HG03439 (cell line): ENCODE data around the gene WNT3A.

Experiments
- ATAC-seq: cut with Tn5 transposase; IDR thresholded peaks from one replicate; pipeline ENCODE4 v1.9.1; 2021; ENCODE audit warnings: mild to moderate bottlenecking, moderate library complexity; ENCODE audit not compliant: unreplicated experiment

The WNT3A gene

DNA sequence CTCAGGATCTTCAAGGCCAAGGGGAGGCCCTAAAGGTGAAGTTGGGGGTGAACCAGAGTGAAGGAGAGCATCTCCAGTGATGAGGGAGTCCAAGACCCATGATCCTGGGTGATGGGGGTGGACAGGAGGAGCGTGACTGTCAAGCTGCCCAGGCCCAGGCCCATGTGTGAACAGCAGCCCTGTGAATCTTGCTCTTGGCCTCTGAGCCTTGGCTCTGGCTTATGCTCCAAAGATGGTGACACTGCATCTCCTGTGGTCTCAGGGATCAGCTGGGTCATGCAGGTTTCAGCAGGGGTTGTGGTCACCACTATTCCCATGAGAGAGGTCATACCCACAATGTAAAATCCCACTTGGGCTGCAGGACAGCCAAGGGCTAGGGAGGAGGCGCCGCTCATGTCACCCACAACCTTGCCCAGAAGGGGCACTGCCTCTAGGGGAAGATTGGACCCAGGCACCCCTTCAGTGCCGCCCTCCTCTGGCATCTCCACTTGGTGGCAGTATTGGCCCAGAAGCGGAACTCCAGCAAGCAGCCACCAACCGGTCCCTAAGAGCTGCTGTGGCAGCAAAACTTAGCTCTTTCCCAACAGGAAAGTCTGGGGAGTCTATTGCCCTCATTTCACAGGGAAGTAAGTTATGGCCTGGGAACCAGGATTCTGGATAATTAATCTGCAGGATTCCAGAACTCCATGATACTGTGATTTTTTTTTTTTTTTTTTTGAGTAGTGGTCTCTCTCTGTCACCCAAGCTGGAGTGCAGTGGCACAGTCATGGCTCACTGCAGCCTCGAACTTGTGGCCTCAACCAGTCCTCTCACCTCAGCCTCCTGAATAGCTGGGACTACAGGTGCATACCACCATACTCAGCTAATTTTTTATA lies 7.5 kb upstream of the WNT3A start:
- peak; percentile 66 for ATAC-seq

DNA sequence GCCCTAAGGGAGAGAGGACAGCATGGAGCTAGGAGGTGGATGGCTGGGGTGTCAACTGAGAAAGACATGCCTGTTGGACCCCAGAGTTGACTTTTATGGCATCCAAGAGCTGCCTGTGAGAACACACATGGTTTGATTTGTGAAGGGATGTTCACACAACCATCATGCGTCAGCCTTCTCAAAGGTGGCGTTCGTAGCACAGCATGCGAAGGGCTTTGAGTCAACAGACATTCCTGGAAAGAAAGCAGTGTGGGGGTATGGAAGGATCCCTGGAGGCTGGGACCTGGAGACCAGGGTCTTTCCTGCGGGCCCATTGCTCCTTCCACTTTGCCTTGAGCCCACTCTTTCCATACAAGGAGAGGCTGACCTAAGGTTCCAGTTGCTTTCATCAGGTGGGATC lies 6.4 kb upstream of the WNT3A start:
- ATAC-seq, result no peak

DNA sequence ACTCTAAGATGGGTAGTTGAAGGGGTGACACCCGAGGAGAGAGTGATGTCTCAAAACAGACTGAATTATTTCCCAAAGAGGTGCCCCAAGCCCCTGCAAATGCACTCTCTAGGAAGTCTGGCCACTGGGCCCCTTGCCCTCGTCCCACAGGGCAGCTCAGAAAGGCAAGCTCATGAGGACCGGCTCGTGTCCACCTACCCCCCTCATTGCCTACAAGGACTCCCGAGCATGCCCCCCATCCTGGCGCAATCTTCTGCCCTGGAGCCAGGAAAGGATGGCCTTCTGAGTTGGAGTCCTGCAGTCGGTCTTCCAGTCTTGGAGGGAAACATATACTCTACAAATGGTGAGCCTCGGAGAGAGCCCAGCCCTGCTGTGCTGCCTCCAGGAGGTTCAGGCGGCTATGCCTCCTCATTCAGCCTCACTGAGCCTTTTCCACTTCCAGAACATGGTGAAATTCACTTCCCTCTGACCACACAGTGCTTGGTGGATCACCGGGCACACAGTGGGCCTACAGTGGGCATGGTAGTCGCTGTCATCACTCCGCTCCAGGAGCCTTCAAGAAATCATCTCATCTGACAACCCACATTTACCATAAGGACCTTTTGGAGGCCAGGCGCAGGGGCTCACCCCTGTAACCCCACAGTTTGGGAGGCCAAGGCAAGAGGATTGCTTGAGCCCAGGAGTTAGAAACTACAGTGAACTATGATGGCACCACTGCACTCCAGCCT lies 5.8 kb upstream of the WNT3A start:
- ATAC-seq, result no peak

DNA sequence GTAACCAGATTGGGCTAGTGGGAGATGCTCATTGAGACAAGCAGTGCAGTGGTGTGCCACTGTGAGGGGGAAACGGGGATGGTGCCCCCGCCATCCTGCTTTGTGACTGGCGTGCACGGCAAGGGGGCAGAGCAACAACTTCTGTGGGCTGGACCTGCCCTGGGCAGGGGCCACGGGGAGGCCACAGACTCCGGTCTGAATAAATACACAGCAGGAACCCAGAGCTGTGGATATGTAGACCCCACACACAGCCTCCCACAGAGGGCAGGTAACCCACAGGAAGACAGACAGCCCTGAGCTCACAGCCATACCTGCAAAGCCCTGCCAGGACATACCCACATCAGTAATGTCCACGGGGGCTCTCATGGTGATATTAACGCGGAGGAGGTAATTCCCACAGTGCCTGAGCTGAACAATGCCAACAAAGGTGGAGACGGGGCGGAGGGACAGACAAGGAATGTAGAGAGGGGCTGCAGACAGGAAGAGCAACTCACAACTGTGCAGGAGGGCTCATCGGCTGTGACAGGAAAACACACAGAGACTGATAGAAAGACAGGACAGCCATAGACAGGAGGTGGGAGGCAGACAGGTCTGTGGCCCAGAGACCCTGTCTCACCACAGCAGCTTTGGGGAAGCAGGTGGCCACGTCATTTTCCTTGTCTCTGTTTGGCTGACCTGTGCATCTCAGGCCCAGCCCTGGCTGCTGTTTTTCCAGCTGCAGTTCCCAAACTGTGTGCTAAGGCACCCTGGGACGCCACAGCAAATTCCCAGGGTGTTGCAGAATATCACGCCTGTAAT lies 4.9 kb upstream of the WNT3A start:
- no peak for ATAC-seq

DNA sequence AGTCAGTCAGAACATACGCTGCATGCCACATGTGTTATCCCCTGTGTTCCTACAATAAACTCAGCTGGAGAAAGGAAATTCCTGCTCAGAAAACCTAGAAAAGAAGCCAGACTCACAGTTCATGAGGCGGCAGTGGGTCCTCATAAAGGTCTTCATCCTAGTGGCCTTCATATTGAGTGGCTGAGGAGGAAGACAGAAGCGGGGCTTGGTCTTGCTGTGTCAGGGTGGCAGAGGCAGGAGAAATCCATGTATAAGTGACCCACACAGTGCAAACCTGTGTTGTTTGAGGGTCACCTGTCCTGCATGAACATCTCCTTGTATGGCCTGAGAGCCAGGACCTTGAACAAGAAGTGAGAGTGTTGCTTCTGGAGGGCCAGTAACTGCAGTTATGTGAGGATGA lies 4.0 kb upstream of the WNT3A start:
- ATAC-seq, result no peak

DNA sequence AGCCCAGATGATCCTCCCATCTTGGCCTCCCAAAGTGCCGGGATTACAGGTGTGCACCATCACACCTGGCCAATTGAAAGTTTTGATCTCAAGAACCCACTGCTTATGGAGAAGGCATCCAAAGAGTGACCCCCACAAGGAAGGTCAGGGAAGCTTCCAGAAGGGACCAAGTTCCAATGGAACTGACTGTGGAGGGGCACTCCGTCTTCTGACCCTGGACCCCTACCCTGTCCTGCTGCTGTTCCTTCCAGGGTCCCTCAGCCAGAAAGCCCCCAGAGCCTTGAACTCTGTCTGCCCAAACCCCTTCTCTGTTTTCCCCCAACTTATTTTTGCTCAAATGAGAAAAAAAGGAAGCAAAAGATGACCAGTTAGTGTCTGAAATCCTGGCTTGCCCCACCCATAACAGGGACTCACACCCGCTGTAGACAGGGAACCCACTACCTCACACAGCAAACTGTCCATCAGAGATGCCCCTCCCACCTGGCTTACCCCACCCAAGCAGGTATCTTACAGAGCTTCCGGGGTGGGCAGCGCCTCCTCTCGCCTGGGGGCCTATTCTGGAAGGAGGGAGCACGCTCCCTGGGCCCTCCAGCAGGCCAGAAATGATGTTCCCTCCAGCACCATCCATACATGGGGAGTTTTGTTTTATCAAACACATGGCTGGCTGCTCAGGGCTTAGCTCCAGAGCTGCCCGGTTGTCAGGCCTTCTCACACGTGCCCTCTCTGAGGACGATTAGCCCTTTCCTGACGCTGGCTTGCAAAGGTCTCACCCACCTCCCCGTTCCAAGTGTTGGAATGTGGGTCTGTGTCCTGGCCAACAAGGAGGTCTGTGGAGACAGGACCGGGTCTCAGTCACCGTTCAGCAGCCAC lies 3.1 kb upstream of the WNT3A start:
- no peak for ATAC-seq

DNA sequence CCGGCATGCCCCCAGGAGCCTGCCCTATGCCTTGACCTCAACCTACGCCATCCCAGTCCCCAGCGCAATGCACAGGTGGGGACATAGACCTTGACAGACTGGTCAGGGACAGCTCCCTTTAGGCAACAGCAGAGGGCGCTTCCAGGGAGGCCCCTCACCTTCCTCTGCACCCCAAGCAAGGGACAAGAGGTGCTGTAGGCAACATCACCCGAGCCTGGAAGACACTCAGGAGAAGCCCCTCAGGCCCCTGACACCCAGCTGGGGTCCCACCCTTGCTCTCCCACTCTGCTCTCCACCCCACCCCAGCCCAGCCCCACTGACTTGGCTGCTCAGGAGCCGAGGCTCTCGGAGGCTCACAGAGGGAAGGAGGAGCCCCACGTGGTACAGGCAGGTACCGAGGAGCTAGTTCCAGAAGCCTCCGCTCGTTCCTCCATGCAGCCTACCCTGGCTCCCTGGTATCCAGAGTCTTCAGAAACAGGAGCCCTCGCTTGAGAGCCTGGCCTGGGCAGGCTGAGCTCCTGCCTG lies 2.4 kb upstream of the WNT3A start:
- ATAC-seq, result peak; percentile 50

DNA sequence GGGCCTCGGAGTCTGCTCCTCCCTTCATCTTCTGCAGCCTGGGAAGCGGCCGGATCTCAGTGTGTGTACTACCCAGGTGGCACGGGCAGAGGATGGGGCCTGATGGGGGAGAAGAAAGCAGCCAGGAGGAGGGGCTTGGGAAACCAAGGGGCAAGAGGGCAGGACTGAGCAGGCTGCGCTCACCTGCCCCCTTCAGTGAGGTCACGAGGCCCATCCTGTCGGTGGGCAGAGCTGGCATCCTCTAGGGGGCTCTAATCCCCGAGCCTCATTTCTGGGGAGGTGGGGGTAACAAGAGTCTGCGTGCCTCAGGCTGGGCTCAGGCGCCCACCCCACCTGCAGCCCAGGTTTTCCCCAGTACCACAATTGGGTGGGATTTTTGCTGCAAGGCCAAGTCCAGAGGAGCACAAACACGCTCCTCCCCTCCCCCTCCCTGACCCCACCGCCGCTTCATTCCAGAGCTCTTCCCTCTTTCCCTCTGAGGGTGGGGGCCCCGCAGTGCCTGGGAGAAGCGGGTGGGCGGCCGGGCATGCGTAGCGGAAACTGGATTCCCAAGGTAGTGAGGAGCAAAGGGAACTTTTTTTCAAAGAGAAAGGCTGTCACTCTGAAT lies 1.8 kb upstream of the WNT3A start:
- ATAC-seq, result no peak

DNA sequence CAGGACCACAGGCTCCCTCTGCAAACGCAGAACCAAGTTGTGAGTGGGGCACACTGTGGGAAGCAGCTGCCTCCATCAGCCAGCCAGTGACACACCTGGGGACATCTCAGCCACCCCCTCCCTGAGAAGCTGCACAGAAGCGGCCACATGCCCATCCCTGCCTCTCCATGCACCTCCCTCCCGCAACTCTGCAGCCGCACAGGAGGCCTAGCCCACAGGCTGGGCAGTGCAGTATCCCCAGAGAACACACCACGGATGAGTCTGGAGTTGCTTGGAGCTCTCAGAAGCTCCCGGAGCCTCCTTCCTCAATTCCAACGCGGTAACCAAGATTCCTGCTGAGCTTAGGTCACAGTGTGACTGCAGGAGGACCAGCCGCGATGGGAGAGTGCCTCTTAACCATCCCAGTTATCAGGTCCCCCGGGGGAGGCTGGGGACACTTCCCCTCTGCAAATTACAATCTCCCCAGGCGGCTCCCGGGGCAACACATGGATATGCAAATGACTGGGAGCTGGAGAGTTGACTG lies 1.2 kb upstream of the WNT3A start:
- ATAC-seq, result no peak

DNA sequence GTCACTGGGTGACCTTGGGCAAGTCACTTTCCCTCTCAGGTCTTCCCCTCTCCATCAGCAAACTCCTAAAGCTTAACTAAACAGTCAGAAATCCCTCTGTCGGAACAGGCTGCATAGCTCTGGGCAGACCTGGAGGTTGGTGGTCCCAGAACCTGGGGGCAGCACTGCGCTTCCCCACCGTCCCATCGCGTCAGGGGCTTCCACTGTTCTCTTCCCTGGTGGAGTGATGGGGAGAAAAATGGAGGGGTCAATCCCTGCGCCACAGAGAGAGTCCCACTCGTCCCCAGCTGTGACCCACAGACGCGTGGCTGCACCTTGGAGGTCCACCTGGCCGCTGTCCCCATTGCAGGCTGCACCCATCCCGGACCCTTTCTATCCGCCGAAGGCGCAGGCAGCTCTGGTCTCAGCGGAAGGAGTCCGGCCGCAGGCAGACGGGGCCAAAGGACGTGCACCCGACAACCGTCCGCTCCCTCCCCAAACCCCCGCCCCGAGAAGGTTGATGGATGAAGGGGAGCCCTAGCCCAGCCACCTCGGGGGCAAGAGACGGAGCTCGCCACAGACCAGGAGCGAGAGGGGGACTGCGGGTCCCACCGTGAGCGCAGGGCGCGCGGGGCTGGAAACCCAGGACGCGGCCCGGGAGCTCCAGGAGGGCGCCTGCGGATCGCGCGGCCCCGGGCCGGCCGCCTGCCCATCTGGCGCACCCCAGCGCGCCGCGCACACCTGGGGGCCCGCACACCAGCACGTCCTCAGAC lies 588 bp upstream of the WNT3A start:
- ATAC-seq, result no peak

DNA sequence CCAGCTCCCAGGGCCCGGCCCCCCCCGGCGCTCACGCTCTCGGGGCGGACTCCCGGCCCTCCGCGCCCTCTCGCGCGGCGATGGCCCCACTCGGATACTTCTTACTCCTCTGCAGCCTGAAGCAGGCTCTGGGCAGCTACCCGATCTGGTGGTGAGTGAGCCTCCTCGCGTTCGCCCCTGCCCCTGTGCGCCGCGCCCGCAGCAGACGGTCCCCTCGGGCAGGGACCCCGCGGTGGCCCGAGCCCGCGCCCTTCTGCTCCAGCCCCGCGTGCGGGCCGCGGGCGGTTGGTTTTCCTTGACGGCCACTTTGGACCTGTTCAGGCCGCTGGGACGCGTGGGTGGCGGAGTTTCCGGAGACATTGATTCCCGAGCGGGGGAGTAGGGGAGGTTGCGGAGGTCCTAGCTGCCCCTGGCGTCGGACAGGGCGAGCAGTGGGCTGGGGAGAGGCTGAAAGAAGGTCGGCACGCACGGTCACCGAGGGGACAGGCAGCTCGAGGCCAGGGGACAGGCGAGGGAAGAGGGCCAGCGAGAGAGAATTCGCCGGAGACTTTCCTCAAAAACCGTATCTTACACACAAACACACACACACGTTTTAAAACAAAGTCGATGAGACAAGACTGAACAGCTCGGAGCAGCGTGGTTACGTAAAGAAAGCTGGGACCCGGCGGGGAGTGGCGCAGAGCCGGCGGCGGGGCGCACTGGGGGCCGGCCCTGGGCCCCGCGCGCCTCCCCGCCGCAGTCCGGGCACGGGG lies 427 bp downstream of the WNT3A start:
- no peak for ATAC-seq

DNA sequence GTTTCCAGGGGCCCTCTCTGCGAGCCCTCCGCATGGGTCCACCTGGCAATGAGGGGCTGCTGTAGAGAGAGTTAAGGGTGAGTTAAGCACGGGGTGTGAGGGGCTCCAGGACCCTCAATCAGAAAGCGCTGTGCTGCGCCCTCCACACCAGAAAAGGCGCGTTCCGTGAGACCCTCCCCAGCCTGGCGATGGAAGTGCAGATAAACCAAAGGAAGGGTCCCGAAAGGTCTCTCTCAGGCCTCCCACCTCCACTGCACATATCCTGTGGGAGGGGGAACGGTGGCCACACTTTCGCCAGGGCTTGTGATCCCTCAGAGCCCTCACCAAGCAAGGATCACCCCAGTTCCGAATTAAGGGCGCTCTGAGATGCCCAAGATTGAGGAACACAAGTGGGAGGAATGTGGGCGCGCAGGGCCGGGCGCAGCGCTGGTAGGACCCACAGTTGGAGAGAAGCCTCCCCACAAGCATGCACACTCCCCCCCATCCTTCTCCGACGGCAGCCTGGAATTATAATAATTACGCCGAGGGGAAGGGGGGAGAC lies 1.1 kb downstream of the WNT3A start:
- no peak for ATAC-seq

DNA sequence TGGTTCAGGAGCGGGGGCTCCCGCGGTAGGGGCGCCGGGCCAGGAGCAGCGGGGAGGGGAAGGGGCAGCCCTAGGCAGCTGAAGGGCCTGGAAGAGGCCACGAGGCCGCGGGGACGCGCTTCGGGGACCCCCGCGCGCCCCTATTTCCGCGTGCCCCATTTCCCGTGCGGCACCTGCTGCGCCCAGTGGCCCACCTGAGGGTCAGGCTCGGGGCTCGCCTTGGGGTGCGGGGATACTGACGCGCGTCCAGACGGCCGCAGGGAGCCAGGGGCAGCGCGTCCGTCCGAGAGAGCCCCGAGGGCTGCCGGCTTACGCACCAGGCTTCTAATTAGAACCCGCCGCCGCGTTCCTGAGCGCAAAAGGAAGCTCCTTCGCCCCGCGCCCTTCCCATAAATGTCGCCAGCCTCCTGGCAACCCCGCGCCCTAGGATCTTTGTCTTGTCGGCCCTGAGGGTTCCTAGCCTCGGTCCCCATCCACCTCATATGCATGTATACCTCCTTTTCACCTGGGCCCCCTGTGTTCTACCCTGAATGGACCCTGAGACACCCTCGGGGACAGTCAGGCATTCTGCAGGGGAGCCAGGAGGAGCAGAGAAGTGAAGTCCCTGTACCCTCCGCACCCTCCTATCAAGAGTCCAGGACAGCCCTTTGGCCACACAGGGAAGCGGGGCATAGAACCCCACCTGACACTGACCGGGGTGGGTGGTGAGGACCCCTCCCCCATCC lies 1.8 kb downstream of the WNT3A start:
- ATAC-seq, result no peak

DNA sequence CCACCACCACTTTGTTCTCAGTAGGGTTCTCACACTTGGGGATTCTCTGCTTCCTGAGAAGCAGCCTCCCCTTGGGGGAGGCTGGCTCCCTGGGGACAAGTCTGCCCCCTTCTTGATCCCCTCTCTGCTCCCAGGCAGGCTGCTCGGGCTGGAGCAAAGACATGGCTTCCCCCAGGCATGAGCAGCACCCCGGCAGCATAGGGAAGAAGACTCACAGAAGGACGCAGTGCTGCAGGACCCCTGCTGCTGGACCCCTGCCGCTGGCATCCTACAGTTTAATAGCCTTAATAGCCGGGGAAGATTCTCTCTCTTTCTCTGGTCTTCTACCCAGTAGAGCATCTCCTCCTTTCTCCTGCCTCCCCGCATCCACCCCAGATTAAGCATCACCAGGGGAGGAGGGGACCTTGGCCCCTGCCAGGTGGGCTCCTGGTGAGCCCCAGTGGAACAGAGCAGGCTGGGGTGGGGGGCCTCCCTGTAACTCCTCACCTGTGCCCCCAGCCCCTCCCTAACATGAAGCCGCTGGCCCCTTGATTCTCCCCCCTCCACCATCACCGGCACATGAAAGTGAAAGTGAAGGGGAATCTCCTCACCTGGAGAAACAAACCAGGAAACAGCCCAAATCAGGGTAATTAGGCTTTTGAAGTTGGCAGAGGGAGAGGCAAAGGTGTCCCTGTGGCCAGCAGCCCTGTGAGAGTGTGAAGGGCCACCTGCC lies 2.5 kb downstream of the WNT3A start:
- ATAC-seq, result no peak

DNA sequence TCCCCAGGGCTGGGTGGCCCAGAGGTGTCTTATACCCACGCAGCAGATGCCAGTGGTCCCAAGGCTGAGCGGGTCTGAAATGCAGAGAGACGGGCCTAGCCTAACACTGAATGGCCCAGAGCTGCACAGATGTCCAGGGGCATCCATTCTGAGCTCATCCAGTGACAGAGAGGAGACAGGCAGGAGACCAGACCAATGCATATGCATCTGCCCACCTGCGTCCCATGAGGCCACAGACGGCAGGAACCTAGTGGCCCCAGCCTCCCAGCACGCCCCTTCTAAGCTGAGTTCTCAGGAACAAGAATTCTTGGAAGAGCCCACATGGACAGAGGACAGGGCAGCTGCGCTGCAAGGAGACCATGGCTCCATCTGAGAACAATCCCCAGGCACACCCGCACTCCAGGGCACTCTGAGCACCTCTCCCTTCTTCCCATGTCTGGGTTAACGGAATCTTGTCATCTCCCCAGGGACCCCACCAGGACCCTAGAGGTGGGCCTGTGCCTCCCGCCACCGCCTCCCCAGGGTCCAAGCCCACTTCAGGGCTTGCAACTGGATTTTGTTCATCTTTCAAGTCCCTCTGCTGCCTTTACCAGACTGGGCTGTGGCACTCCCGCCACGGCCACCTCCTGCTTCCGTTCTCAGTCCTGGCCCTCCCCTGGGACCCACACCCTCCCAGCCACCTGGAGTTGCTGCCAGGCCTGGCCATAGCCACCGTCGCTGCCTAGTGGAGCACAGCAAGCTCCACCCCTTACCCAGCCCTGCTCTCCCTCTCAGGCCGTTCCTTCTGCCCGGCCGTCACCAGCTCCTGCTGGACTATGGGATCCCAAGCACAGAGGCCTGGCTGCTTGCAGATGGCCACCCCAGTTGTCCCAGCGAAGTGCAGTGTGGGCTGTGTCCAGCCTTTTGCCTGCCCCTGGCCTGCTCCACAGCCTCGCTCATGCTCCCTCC lies 3.3 kb downstream of the WNT3A start:
- ATAC-seq, result no peak

DNA sequence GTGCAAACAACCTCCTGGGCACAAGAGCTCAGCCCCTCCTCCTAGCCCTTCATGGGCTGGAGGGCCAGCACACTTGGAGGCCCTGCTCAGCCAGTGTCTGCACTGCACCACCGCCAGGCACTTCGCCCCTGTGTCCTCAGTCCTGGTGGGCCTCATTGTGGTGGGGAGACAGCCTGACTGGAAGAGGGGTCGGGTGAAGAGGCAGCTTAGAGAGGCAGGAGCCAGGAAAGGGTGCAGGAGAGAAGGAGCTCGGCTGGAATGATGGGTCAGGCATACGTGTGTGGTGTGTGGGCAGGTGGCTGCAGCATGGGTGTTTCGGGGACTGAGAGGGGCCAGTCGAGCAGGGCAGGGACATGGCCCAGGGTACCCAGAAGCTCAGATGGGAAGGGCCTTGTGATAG lies 4.1 kb downstream of the WNT3A start:
- no peak for ATAC-seq
